NOMO-1 treated with dmso at 0.1 percent for 144 hours (cell line): ENCODE data around the gene TPO.
"Not testable (repeated sequence)": the region's sequence is repeated elsewhere in the genome, so short reads cannot be mapped to it uniquely, and the experiment has no call there.

ENCODE experiments used
- DNase-seq: peaks from one replicate; lab custom pipeline; 2025; ENCODE audit not compliant: unreplicated experiment; lab: John Stamatoyannopoulos, UW

The TPO gene

GRCh38 chr2:1403565-1403964 is 9.7 kb upstream of the TPO start:
- no peak for DNase-seq

DNA sequence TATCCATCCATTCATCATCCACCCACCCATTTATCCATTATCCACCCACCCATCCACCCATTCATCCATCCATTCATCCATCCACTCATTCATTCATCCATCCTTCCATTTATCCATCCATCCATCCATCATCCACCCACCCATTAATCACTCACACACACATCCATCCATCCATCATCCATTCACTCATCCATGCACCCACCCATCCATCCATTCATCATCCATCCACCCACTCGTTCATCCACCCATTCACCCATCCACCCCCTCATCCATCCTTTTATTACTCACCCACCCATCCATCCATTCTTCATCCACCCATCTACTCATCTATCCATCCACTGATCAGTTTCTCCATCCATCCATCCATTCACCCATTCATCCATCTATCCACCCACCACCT is 8.1 kb upstream of the TPO start:
- DNase-seq: no peak

- no peak for DNase-seq
Observed at GRCh38 chr2:1405967-1406366, 7.3 kb upstream of the TPO start.

- no peak for DNase-seq
Observed at GRCh38 chr2:1406434-1406833, 6.8 kb upstream of the TPO start.

DNA sequence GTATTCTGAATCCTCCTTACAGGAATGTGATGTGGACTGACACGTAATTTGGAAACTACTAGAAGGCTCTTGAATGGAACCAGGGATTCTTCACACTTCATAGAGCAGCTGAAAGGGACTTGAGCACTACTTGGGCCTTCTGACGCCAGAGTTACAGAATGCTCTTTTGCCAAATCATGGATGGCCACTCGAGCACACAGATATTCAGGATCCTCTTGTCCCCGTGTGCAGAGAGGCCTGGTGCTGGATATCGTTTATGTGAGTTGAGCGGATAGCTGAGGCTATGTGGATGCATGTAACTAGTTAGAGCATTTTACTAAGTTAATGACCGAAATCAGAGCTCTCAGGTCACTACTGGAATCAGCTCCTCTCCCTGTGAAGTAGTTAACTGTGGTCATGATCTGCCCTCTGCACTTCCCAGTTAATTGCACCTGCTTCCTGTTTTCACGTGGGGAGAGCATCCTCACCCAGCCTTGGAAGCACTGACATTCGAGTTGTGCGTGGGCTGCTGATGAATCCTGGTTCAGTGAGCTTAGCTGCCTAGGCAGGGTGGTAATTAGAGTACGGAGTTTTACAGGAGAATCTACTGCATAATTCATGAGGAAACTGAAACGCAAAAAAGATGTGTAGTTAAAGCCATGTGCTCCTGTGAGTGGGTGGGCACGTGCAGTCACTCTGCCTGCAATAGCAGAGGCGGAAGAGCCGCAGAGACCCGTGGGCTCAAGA is 5.2 kb upstream of the TPO start:
- no peak for DNase-seq

GRCh38 chr2:1414121-1414520 is 858 bp downstream of the TPO start:
- no peak for DNase-seq

DNA sequence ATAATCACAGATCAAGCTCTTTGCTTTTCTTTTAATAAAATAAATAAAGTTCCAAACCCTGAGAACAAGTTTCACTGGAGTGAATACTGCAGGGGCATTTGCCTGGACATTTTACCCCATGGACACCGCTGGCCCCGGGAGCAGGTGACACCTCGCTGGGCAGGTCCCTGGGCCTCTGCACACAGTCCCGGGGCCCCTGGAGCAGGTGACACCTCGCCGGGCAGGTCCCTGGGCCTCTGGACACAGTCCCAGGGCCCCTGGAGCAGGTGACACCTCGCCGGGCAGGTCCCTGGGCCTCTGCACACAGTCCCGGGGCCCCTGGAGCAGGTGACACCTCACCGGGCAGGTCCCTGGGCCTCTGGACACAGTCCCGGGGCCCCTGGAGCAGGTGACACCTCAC is 1.6 kb downstream of the TPO start:
- DNase-seq: not testable (repeated sequence)

- no peak for DNase-seq
Observed at GRCh38 chr2:1415501-1415900, 2.2 kb downstream of the TPO start.

DNA sequence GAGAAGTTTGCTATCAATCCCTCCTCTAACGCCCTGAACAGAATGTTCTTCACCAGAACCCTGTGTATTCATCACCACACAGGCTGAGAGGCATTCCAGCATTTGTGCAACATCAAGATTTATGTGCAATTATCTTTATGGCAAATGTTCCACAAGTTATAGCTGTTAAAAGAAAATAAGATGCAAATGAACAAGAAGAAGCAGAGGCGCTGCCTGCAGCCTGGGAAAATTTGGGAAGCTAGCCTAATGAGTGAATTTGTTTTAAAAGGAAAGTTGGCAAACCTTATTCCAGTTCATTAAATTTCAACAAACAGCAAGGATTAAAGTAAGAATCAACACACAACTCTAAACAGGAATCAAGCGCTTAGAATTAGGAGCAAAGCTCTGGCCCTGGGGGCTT is 5.3 kb downstream of the TPO start:
- DNase-seq: no peak

- DNase-seq: no peak
Observed at GRCh38 chr2:1420746-1421480, 7.7 kb downstream of the TPO start.

DNA sequence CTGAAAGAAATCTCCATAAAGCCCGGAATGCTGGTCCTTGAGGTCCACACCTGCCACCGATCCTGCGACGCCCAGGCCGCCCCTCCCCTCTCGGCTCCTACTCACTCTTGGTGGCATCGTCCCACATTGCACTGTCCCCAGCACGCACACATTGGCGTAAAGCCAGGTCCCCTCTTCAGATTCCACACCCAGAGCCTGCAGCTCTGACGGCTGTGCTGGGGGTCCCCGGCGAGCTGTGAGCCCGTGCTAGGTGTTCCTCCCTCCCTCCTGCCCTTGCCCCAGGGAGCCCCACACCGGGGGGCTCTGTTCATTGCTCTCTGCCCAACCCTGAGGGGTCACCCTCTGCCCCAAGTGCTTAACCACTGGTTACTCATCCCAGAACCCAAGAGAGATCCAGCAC is 8.5 kb downstream of the TPO start:
- no peak for DNase-seq

DNA sequence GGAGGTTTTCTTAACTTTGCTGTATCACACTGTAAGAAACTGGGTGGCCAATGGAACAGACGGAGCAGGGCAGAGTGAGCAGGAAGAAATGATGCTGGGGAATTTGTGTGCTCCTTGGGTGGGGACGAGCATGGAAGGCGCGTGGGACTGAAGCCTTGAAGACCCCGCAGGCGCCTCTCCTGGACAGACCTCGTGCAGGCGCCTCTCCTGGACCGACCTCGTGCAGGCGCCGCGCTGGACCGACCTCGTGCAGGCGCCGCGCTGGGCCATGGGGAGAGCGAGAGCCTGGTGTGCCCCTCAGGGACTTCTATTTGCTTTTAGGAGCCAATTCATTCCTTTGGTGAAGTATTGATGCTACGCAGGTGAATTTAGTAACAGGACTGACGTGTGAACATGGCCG is 8.9 kb downstream of the TPO start:
- no peak for DNase-seq

- no peak for DNase-seq
Observed at GRCh38 chr2:1422716-1423285, 9.5 kb downstream of the TPO start.

- no peak for DNase-seq
Observed at GRCh38 chr2:1427086-1427485, 13.8 kb downstream of the TPO start.

DNA sequence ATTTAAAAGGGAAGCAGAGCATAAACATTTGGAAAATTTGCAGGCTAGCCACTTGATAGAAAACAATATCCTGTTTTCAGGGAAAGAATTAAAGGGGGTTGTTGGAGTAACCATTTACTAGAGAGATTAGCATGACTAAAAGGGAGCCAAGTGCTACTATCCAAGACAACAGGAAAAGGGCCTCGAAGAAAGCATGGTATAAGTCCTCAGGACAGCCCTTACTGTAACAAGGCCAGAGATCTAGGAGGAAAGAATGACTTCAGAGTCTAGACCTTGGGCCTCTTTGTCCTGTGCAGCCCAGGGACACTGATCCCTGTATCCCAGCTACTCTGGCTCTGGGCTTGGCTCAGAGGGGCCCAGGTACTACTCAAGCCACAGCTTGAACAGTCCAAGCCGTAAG is 16.6 kb downstream of the TPO start:
- DNase-seq: no peak

- no peak for DNase-seq
Observed at GRCh38 chr2:1430491-1430890, 17.2 kb downstream of the TPO start.

GRCh38 chr2:1431886-1432400 is 18.7 kb downstream of the TPO start:
- no peak for DNase-seq

DNA sequence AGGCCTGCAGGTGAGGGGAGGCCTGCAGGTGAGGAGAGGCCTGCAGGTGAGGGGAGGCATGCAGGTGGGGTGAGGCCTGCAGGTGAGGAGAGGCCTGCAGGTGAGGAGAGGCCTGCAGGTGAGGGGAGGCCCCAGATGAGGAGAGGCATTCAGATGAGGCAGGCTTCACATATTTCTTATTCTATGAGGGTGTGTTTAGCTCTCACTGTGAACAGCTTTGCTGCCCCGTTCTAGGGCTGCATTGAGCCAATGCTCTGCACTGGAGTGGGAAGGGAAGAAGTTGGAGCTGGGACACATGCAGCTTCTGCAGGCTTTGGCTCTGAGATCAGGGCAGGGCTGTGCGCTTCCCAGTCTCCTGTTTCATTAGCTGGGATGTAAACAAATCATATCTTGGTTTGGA is 19.5 kb downstream of the TPO start:
- no peak for DNase-seq

DNA sequence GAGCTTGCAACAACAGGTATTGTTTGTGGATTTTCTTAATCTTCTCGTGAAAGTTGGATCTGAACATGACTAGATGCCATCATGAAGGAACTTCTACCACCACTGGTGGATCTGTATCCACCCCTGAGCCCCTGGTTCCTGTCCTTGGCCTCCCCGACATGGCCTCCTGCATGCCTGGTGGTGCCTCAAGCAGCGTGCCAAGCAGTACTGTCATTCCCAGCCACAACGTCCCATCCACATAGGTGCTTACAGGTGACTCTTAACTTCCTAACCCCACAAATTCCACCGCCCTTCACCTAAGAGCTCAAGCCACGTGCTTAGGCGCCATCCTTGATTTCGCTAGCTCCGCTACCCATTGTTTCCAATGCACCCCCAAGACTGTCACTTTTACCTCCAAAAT is 23.1 kb downstream of the TPO start:
- DNase-seq: no peak

DNA sequence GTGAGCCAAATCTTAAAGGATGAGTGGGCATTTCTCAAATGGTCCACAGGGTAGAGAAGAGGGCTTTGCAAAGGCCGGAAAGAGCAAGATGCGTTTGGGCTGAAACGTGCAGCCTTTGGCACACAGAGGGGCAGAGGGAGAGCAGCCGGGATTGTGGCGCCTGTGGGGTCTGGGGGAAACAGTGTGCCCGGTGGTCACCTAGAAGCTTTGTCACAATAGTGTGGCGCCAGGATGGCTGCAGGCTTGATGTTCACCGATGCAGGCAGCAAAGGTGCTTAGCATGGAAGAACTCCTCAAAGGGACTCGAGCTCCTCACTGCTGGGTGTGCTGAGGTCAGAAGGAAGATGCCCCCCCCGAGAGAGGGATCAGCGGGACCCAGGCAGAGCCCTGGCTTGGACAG is 23.8 kb downstream of the TPO start:
- no peak for DNase-seq

DNA sequence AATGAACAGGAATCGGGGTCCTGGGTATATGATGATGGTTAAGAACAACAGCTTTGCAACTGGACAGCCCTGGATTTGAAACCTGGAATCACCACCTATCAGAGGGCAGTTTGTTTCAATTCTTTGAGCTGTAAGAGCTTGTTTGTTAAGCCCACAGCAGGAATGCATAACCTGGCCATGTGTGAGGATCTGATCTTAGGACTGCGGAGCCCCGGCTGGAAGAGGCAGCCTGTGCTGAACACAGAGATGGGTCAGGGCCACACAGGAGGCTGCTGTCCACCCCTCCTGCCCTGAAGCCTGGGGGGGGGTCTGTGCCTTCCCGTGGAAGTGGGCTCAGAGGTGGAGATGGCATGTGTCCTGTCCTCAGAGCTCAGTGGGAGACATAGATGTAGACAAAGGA is 24.3 kb downstream of the TPO start:
- no peak for DNase-seq

- DNase-seq: no peak
Observed at GRCh38 chr2:1438972-1439371, 25.7 kb downstream of the TPO start.
